ENCODE data around the gene CGB3. TPM values are rescaled to one million over a fixed set of nuclear protein-coding genes. Genes with fewer than 3 reads are reported as not detected.

Gene CGB3
- total RNA-seq, 1 experiment from 2014 or later: not detected

DNA sequence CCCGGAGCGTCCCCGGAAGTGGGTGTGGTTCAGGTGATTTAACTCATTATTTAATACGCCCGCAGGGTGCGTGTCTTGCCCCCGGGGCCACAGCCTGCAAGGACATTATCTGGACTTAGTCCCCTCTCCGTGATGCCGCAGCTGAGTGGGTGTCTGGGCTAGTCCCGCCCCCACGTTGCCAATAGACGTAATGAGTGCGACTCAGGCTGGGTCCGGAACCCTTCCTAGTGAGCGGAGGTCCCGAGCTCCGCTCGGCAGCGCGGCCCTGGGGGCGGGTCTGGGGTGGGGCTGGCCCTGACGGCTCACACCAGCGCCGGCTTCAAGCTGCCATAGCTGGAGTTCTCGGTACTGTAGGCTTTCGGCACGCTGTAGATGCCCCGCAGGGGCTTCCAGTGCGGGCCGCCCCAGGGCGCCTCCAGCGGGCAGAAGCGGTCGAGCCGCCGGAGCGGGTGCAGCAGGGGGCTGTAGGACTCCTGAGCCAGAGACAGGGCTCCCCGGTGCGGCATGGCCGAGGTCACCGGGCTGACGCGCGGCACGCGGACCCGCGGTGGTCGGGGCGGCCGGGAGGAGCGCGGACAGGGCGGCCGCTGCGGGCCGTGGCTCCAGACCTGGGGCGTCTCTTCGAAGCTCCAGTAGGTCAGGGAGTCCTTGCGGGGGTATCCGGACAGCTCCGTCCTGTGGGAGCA is 6.3 kb downstream of the CGB3 start:
- in situ Hi-C loops (cut with HindIII; ENCODE audit: low pct_unique_long_range_greater_than_20kb, low sequenced_read_pairs): no loop called here
- peak; percentile 76 for TF ChIP-seq POLR2AphosphoS5 (IDR thresholded peaks at IDR 0.05; ENCODE audit: low read depth, low read length)
- TF ChIP-seq, protein P1, sequence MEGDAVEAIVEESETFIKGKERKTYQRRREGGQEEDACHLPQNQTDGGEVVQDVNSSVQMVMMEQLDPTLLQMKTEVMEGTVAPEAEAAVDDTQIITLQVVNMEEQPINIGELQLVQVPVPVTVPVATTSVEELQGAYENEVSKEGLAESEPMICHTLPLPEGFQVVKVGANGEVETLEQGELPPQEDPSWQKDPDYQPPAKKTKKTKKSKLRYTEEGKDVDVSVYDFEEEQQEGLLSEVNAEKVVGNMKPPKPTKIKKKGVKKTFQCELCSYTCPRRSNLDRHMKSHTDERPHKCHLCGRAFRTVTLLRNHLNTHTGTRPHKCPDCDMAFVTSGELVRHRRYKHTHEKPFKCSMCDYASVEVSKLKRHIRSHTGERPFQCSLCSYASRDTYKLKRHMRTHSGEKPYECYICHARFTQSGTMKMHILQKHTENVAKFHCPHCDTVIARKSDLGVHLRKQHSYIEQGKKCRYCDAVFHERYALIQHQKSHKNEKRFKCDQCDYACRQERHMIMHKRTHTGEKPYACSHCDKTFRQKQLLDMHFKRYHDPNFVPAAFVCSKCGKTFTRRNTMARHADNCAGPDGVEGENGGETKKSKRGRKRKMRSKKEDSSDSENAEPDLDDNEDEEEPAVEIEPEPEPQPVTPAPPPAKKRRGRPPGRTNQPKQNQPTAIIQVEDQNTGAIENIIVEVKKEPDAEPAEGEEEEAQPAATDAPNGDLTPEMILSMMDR (IDR thresholded peaks at IDR 0.05): peak; percentile 69
- TF ChIP-seq, protein P2, sequence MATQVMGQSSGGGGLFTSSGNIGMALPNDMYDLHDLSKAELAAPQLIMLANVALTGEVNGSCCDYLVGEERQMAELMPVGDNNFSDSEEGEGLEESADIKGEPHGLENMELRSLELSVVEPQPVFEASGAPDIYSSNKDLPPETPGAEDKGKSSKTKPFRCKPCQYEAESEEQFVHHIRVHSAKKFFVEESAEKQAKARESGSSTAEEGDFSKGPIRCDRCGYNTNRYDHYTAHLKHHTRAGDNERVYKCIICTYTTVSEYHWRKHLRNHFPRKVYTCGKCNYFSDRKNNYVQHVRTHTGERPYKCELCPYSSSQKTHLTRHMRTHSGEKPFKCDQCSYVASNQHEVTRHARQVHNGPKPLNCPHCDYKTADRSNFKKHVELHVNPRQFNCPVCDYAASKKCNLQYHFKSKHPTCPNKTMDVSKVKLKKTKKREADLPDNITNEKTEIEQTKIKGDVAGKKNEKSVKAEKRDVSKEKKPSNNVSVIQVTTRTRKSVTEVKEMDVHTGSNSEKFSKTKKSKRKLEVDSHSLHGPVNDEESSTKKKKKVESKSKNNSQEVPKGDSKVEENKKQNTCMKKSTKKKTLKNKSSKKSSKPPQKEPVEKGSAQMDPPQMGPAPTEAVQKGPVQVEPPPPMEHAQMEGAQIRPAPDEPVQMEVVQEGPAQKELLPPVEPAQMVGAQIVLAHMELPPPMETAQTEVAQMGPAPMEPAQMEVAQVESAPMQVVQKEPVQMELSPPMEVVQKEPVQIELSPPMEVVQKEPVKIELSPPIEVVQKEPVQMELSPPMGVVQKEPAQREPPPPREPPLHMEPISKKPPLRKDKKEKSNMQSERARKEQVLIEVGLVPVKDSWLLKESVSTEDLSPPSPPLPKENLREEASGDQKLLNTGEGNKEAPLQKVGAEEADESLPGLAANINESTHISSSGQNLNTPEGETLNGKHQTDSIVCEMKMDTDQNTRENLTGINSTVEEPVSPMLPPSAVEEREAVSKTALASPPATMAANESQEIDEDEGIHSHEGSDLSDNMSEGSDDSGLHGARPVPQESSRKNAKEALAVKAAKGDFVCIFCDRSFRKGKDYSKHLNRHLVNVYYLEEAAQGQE (IDR thresholded peaks at IDR 0.05; ENCODE audit: insufficient read depth in 1 of 2, low read depth in 2 of 2, low read length in 1 of 2): no peak
- DNase-seq (ENCODE audit: low read depth, low spot score) (no peak), ATAC-seq (peak; percentile 87)
- Histone ChIP-seq H3K4me3 (ENCODE audit: low read depth in 2 of 2, low read length in 2 of 2) (peak overlapping the region; percentile 43 to 51), H3K27ac (ENCODE audit: low read length) (peak overlapping the region; percentile 72), H3K4me1 (ENCODE audit: control insufficient read depth, insufficient read depth, low read length) (no peaks in the 10 kb centered on the region; the same call in 1 of the 2 replicates), H3K27me3 (ENCODE audit: control insufficient read depth, insufficient read depth, low read length) (no peaks in the 10 kb centered on the region), H3K36me3 (ENCODE audit: control insufficient read depth, insufficient read depth, low read length) (no peaks in the 10 kb centered on the region), H3K9me3 (ENCODE audit: control insufficient read depth, insufficient read depth, low read depth, low read length) (no peaks in the 10 kb centered on the region)
- BruUV-seq (replicated peaks): no TSS peak
- ChIA-PET CTCF (interaction anchor here (0.6 to 0.7 kb wide), 3 partner anchors 17 to 191 kb away, joined by 3 to 4 read pairs (median 3); no protein-coding TSS in a partner anchor), POLR2A (interaction anchor here (0.5 kb wide), 1 partner anchor 42 kb away, joined by 15 read pairs; no protein-coding TSS in a partner anchor)
- intact Hi-C loops (cut with micrococcal nuclease; ENCODE audit: unreplicated experiment): no loop called here

DNA sequence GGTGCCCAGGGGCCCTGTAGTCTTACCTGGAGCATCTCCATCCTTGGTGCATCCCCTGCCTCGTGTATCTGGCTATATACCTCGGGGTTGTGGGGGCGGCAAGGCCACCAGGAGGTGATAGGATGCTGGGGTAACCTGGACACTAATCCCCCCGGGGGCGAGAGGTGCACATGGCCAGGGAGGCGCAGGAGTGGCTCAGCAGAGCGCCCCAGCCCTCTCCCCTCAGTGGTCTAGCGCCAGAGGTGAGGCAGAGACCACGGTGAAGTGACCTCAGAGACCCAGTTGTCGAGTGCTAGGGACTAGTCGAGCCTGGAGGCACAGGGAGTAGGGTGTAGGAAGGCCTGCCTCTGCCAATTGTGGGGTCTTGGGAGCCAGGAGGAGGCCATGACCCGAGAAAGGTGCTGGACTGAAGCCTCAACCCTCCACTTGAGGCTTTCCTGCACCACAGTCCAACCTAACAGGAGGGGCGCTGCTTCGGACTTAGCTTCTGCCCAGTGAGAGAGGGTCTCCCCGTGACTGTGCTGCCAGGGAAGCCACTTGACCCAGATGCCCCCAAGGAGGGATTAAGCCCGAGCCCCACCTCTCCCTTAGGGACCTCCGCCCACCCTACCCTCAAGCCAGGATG is 7.0 kb downstream of the CGB3 start, which contains the start of gene LHB:
Gene LHB (minus strand): TSS at position 51 of the 625 bp plus-strand sequence. CDS start 10 bp downstream, at position 41.
- Histone ChIP-seq H3K9me3 (ENCODE audit: control insufficient read depth, insufficient read depth, low read depth, low read length) (no peaks in the 10 kb centered on the region), H3K4me1 (ENCODE audit: control insufficient read depth, insufficient read depth, low read length) (no peaks in the 10 kb centered on the region; the same call in 1 of the 2 replicates), H3K27me3 (ENCODE audit: control insufficient read depth, insufficient read depth, low read length) (no peaks in the 10 kb centered on the region), H3K4me3 (ENCODE audit: low read depth in 2 of 2, low read length in 2 of 2) (peak within 1 kb of the TSS; percentile 43 to 51), H3K27ac (ENCODE audit: low read length) (peak within 1 kb of the TSS; percentile 29; the same call in 1 of the 2 replicates), H3K36me3 (ENCODE audit: control insufficient read depth, insufficient read depth, low read length) (no peaks in the 10 kb centered on the region)
- TF ChIP-seq, protein P1 (IDR thresholded peaks at IDR 0.05): no peak
- TF ChIP-seq POLR2AphosphoS5 (IDR thresholded peaks at IDR 0.05; ENCODE audit: low read depth, low read length) (no peak), SIN3A (IDR thresholded peaks at IDR 0.05; ENCODE audit: borderline replicate concordance, insufficient read depth, low read depth, low read length) (no peak), TCF7L2 (IDR thresholded peaks at IDR 0.05; ENCODE audit: low read depth, low read length) (no peak)
- TF ChIP-seq, protein P2 (IDR thresholded peaks at IDR 0.05; ENCODE audit: insufficient read depth in 1 of 2, low read depth in 2 of 2, low read length in 1 of 2): no peak
- intact Hi-C loops (cut with micrococcal nuclease; ENCODE audit: unreplicated experiment) (no loop called here), in situ Hi-C loops (cut with HindIII; ENCODE audit: low pct_unique_long_range_greater_than_20kb, low sequenced_read_pairs) (no loop called here)
- POLR2A ChIA-PET: interaction anchor here (0.5 kb wide), 1 partner anchor 43 kb away, joined by 15 read pairs; no protein-coding TSS in a partner anchor
- no peak; the same call in 1 of the 2 replicates for ATAC-seq
- CTCF ChIA-PET: interaction anchor here (0.6 kb wide), 1 partner anchor 18 kb away, joined by 3 read pairs; no protein-coding TSS in a partner anchor
- no TSS peak for BruUV-seq (replicated peaks)
- DNase-seq (ENCODE audit: low read depth, low spot score): no peak

Data from Panc1 (cell line).